ENCODE results near the gene ZNF804B.

ZNF804B gene

GRCh38 chr7:88845091-88845490 lies 85.6 kb downstream of the ZNF804B start:
- no peak for TF ChIP-seq RARB (CRISPR knock-in tag; IDR thresholded peaks at IDR 0.05)
- TF ChIP-seq PPARA (CRISPR knock-in tag; IDR thresholded peaks at IDR 0.05; ENCODE audit: borderline replicate concordance) = no peak
- no peak for TF ChIP-seq ZC3H10 (CRISPR knock-in tag; IDR thresholded peaks at IDR 0.05)
- no peak for TF ChIP-seq POU6F1 (CRISPR knock-in tag; IDR thresholded peaks at IDR 0.05; ENCODE audit: borderline replicate concordance, low read depth)
- no peak for ATAC-seq

GRCh38 chr7:88851220-88851619 lies 91.7 kb downstream of the ZNF804B start:
- no peak for ATAC-seq
- no peak for TF ChIP-seq CREB5 (CRISPR knock-in tag; IDR thresholded peaks at IDR 0.05; ENCODE audit: low read depth)
- TF ChIP-seq GLIS3 (CRISPR knock-in tag; IDR thresholded peaks at IDR 0.05) = no peak
- no peak for TF ChIP-seq ISL1 (CRISPR knock-in tag; IDR thresholded peaks at IDR 0.05)
- no peak for TF ChIP-seq BACH2 (CRISPR knock-in tag; IDR thresholded peaks at IDR 0.05; ENCODE audit: borderline replicate concordance)
- TF ChIP-seq ZFP30 (CRISPR knock-in tag; IDR thresholded peaks at IDR 0.05) = no peak
- TF ChIP-seq ZFP3 (CRISPR knock-in tag; IDR thresholded peaks at IDR 0.05) = no peak
- no peak for TF ChIP-seq ZNF70 (CRISPR knock-in tag; IDR thresholded peaks at IDR 0.05)
- TF ChIP-seq CSRNP3 (CRISPR knock-in tag; IDR thresholded peaks at IDR 0.05) = no peak
- no peak for TF ChIP-seq TOX (CRISPR knock-in tag; IDR thresholded peaks at IDR 0.05; ENCODE audit: borderline replicate concordance)
- no peak for TF ChIP-seq SNAI2 (CRISPR knock-in tag; IDR thresholded peaks at IDR 0.05)
- no peak for TF ChIP-seq PPARA (CRISPR knock-in tag; IDR thresholded peaks at IDR 0.05; ENCODE audit: borderline replicate concordance)
- TF ChIP-seq ZNF565 (CRISPR knock-in tag; conservative IDR thresholded peaks at IDR 0.05; ENCODE audit: low read depth) = no peak
- no peak for TF ChIP-seq ZNF8 (CRISPR knock-in tag; IDR thresholded peaks at IDR 0.05)
- TF ChIP-seq ESRRG (CRISPR knock-in tag; IDR thresholded peaks at IDR 0.05) = no peak
- no peak for TF ChIP-seq TSHZ2 (CRISPR knock-in tag; IDR thresholded peaks at IDR 0.05)
- no peak for TF ChIP-seq ZC3H10 (CRISPR knock-in tag; IDR thresholded peaks at IDR 0.05)

GRCh38 chr7:88859288-88859687 lies 99.8 kb downstream of the ZNF804B start:
- TF ChIP-seq TSHZ2 (CRISPR knock-in tag; IDR thresholded peaks at IDR 0.05) (no peak), SNAI2 (CRISPR knock-in tag; IDR thresholded peaks at IDR 0.05) (no peak), CSDC2 (CRISPR knock-in tag; IDR thresholded peaks at IDR 0.05) (no peak), OSR1 (CRISPR knock-in tag; IDR thresholded peaks at IDR 0.05) (no peak), BACH2 (CRISPR knock-in tag; IDR thresholded peaks at IDR 0.05; ENCODE audit: borderline replicate concordance) (no peak), ZNF565 (CRISPR knock-in tag; conservative IDR thresholded peaks at IDR 0.05; ENCODE audit: low read depth) (no peak), ARNTL (CRISPR knock-in tag; IDR thresholded peaks at IDR 0.05; ENCODE audit: borderline replicate concordance, low read depth) (no peak), PATZ1 (CRISPR knock-in tag; IDR thresholded peaks at IDR 0.05; ENCODE audit: borderline replicate concordance) (no peak), ZFP3 (CRISPR knock-in tag; IDR thresholded peaks at IDR 0.05) (no peak), ZNF8 (CRISPR knock-in tag; IDR thresholded peaks at IDR 0.05) (no peak), CSRNP3 (CRISPR knock-in tag; IDR thresholded peaks at IDR 0.05) (no peak), PPARA (CRISPR knock-in tag; IDR thresholded peaks at IDR 0.05; ENCODE audit: borderline replicate concordance) (no peak)

More at GRCh38 chr7:88859288-88859687, 99.8 kb downstream of the ZNF804B start:
- ATAC-seq = no peak

Measured in SK-N-SH treated with all-trans-retinoic acid at 6 μM for 48 hours (cell line).